Neuronal stem cell (in vitro differentiated cells): ENCODE data around the gene TTLL4.
A peak's percentile ranks its signal among the peaks of the same experiment; 100 is the strongest.
"Not testable (repeated sequence)": the region's sequence is repeated elsewhere in the genome, so short reads cannot be mapped to it uniquely, and the experiment has no call there.

Experiments used
- DNase-seq: peaks from one replicate; pipeline ENCODE4 v3.0.0-alpha.2; 2013; ENCODE audit warnings: low spot score
- H2AFZ ChIP-seq: one replicate; pipeline ENCODE4 v1.6.1; 2013; ENCODE audit warnings: mild to moderate bottlenecking, low read length, inconsistent platforms
- H2AK5ac ChIP-seq: 2 replicates; pipeline ENCODE4 v1.6.1; 2013; ENCODE audit warnings: low read depth, mild to moderate bottlenecking, inconsistent platforms, low read length, moderate library complexity, mixed read lengths
- H2BK120ac ChIP-seq: 2 replicates; pipeline ENCODE4 v1.6.1; 2013; ENCODE audit warnings: low read depth, mild to moderate bottlenecking, inconsistent platforms, low read length, moderate library complexity, mixed read lengths
- H2BK12ac ChIP-seq: one replicate; pipeline ENCODE4 v1.6.1; 2013; ENCODE audit warnings: low read length, inconsistent platforms
- H2BK15ac ChIP-seq: 2 replicates; pipeline ENCODE4 v1.6.1; 2013; ENCODE audit warnings: mild to moderate bottlenecking, low read length, inconsistent platforms, mixed read lengths
- H2BK5ac ChIP-seq: one replicate; pipeline ENCODE4 v1.6.1; 2013; ENCODE audit warnings: inconsistent platforms, mild to moderate bottlenecking, low read length, moderate library complexity
- H3K14ac ChIP-seq: one replicate; pipeline ENCODE4 v1.6.1; 2013; ENCODE audit warnings: low read length, inconsistent platforms
- H3K18ac ChIP-seq: 2 replicates; pipeline ENCODE4 v1.6.1; 2013; ENCODE audit warnings: low read length, inconsistent platforms
- H3K23ac ChIP-seq: 2 replicates; pipeline ENCODE4 v1.6.1; 2013; ENCODE audit warnings: low read depth, mild to moderate bottlenecking, mixed read lengths, low read length, inconsistent platforms; ENCODE audit not compliant: poor library complexity
- H3K27ac ChIP-seq: replicated peaks from 3 replicates; pipeline ENCODE4 v1.5.1; 2013; ENCODE audit warnings: low read length, inconsistent platforms
- H3K27me3 ChIP-seq, 3 experiments: 2 replicates each; pipeline ENCODE4 v1.6.1; 2013; ENCODE audit warnings: low read length in 3 of 3, mild to moderate bottlenecking in 2 of 3, inconsistent platforms in 1 of 3, low read depth in 1 of 3, mixed read lengths in 1 of 3, moderate library complexity in 1 of 3; ENCODE audit not compliant: control insufficient read depth in 3 of 3, insufficient read depth in 3 of 3
- H3K36me3 ChIP-seq, 2 donors: replicated peaks in 1 of 2; 2 replicates each; pipeline ENCODE4 v1.6.1; 2013; ENCODE audit warnings: low read length in 2 of 2; ENCODE audit not compliant: control insufficient read depth in 2 of 2, insufficient read depth in 2 of 2
- H3K4ac ChIP-seq: 2 replicates; pipeline ENCODE4 v1.6.1; 2013; ENCODE audit warnings: inconsistent platforms, mild to moderate bottlenecking, low read length, moderate library complexity
- H3K4me1 ChIP-seq, 2 donors: 1 replicate in 1 of 2; 2 replicates in 1 of 2; pipeline ENCODE4 v1.6.1; 2013; ENCODE audit warnings: low read length in 2 of 2, low read depth in 1 of 2; ENCODE audit not compliant: control insufficient read depth in 2 of 2, insufficient read depth in 1 of 2
- H3K4me2 ChIP-seq: one replicate; pipeline ENCODE4 v1.6.1; 2013; ENCODE audit warnings: mild to moderate bottlenecking, low read length, inconsistent platforms; ENCODE audit not compliant: insufficient read depth, poor library complexity, severe bottlenecking
- H3K4me3 ChIP-seq, 2 donors: 2 replicates each; pipeline ENCODE4 v1.5.1; 2013; ENCODE audit warnings: low read length in 2 of 2, mild to moderate bottlenecking in 2 of 2, inconsistent platforms in 1 of 2, moderate library complexity in 1 of 2
- H3K79me1 ChIP-seq: one replicate; pipeline ENCODE4 v1.6.1; 2013; ENCODE audit warnings: low read depth, mild to moderate bottlenecking, inconsistent platforms, low read length, moderate library complexity
- H3K9ac ChIP-seq: one replicate; pipeline ENCODE4 v1.6.1; 2013; ENCODE audit warnings: mild to moderate bottlenecking, low read depth, low read length, inconsistent platforms; ENCODE audit not compliant: poor library complexity
- H3K9me3 ChIP-seq, 2 donors: replicated peaks in 1 of 2; 2 replicates each; pipeline versions ENCODE3 to v1.6.1; 2013; ENCODE audit warnings: low read length in 2 of 2, mild to moderate bottlenecking in 2 of 2, inconsistent platforms in 1 of 2, low read depth in 1 of 2, mixed read lengths in 1 of 2, moderate library complexity in 1 of 2; ENCODE audit not compliant: control insufficient read depth in 2 of 2, insufficient read depth in 1 of 2
- H4K8ac ChIP-seq: one replicate; pipeline ENCODE4 v1.6.1; 2013; ENCODE audit warnings: low read depth, mild to moderate bottlenecking, inconsistent platforms, low read length, moderate library complexity
- H4K91ac ChIP-seq: one replicate; pipeline ENCODE4 v1.6.1; 2013; ENCODE audit warnings: low read length, low read depth, mild to moderate bottlenecking, inconsistent platforms; ENCODE audit not compliant: poor library complexity
- WGBS, 2 donors: extraction: QIAGEN DNeasy Blood & Tissue Kit; methylation state at CpG; one replicate each; pipeline ENCODE4 v1.1.7; 2013; ENCODE audit warnings: missing lambda C conversion rate in 2 of 2, mixed read lengths in 1 of 2; ENCODE audit not compliant: insufficient read length in 2 of 2, insufficient replicate concordance in 1 of 2; ENCODE audit errors: extremely low coverage in 2 of 2; 5-methylcytosine and 5-hydroxymethylcytosine counted together

Gene TTLL4

DNA sequence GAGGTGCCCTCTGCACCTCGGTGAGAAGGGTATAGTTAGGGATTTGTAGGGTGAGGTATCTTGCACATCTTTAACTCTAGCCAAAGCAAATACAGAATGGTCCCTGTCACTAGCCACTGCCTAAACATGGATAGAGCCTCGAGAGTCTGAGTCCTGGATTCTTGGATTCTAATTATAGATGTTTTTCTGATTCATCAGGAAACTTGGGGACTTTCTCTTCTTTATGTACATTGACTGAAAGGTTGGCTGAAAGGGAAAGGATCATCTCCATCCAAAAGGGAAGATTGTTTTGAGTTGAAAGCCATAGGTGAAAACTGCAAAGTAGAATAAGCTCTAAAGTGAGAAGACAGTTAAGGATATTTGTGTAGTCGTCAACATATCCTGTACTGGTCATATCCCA is 30.6 kb upstream of the TTLL4 start:
- Histone ChIP-seq H3K27me3 (no peaks in the 10 kb centered on the region), H2BK120ac (no peak overlapping the region), H3K9me3 (no peaks in the 10 kb centered on the region), H3K4me3 (no peak overlapping the region), H3K4ac (no peak overlapping the region), H3K27ac (no peak overlapping the region), H3K18ac (no peak overlapping the region), H3K36me3 (peaks cover 13 to 74% of the 10 kb centered on the region in 2 donors), H3K79me1 (no peaks in the 10 kb centered on the region), H2BK15ac (no peak overlapping the region), H3K4me2 (no peak overlapping the region), H3K4me1 (no peaks in the 10 kb centered on the region), H3K23ac (no peak overlapping the region), H3K9ac (no peak overlapping the region), H4K8ac (no peak overlapping the region), H4K91ac (no peak overlapping the region), H2AK5ac (no peak overlapping the region), H2AFZ (no peak overlapping the region), H3K14ac (no peak overlapping the region), H2BK12ac (no peak overlapping the region), H2BK5ac (no peak overlapping the region)
- WGBS, 2 donors, result no CpG with 5 or more reads among the region's 3 CpGs
- no peak for DNase-seq

DNA sequence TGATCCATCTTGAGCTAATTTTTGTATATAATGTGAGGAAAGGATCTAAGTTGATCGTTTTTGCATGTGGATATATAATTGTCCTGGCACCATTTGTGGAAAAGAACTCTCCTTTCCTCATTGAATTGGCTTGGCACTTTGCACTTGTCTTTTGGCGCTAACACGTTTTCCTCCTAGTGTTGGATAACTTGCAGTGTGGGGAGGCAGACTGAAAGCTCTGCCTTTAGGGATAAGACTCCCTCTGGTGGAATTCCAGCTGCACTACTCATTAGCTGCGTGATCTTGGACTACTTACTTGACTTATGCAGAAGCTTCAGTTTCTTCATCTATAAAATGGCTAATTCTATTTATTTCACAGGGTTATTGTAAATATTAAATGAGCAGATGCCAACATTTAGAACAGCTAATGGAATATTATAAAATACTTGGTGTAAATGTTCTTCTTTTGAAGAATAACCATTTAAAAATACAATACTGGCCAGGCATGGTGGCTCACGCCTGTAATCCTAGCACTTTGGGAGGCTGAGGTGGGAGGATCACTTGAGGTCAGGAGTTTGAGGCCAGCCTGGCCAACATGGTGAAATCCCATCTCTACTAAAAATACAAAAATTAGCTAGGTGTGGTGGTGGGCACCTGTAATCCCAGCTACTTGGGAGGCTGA is 23.1 kb upstream of the TTLL4 start:
- not testable (repeated sequence) for H3K4me3 ChIP-seq, H3K4ac ChIP-seq, H2BK12ac ChIP-seq, H3K9ac ChIP-seq, H3K9me3 ChIP-seq, H2AFZ ChIP-seq, H3K4me1 ChIP-seq, H2AK5ac ChIP-seq, H2BK120ac ChIP-seq, H3K4me2 ChIP-seq, H3K79me1 ChIP-seq, H3K14ac ChIP-seq, H4K8ac ChIP-seq, H2BK5ac ChIP-seq, H4K91ac ChIP-seq, H2BK15ac ChIP-seq, H3K27ac ChIP-seq, H3K18ac ChIP-seq, H3K23ac ChIP-seq, H3K27me3 ChIP-seq
- no CpG with 5 or more reads among the region's 5 CpGs for WGBS, 2 donors
- H3K36me3 ChIP-seq, result peaks cover 17 to 73% of the 10 kb centered on the region in 2 donors
- peak; percentile 32 for DNase-seq

DNA sequence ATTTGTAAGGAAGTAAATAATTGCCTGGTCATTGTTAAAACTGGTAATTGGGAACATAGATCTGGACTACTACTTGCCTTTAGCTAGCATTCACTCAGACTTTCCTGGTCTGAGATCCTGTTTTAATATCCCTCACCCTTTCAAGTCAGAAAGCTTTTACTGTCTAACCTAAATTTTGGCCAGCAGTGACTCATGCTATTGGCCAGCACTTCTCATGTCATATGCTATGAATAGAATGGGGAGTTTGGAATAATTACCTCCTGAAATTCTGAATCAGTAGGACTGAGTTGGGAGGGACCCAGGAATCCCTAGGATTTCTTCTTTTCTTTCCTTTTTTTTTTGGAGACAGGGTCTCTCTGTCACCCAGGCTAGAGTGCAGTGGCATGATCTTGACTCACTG is 19.4 kb upstream of the TTLL4 start:
- Histone ChIP-seq H3K4ac (no peak overlapping the region), H2BK12ac (no peak overlapping the region), H3K18ac (no peak overlapping the region), H3K27me3 (no peaks in the 10 kb centered on the region), H2AK5ac (no peak overlapping the region), H3K36me3 (peaks cover 19 to 70% of the 10 kb centered on the region in 2 donors), H2BK120ac (no peak overlapping the region), H3K4me1 (peaks cover 10 to 16% of the 10 kb centered on the region in 2 donors), H4K8ac (no peak overlapping the region), H3K9me3 (no peaks in the 10 kb centered on the region), H3K4me2 (no peak overlapping the region), H2BK5ac (no peak overlapping the region), H2AFZ (no peak overlapping the region), H2BK15ac (no peak overlapping the region), H3K79me1 (no peaks in the 10 kb centered on the region), H3K9ac (no peak overlapping the region), H3K14ac (no peak overlapping the region), H3K27ac (no peak overlapping the region), H4K91ac (no peak overlapping the region), H3K4me3 (no peak overlapping the region), H3K23ac (no peak overlapping the region)
- DNase-seq, result no peak

DNA sequence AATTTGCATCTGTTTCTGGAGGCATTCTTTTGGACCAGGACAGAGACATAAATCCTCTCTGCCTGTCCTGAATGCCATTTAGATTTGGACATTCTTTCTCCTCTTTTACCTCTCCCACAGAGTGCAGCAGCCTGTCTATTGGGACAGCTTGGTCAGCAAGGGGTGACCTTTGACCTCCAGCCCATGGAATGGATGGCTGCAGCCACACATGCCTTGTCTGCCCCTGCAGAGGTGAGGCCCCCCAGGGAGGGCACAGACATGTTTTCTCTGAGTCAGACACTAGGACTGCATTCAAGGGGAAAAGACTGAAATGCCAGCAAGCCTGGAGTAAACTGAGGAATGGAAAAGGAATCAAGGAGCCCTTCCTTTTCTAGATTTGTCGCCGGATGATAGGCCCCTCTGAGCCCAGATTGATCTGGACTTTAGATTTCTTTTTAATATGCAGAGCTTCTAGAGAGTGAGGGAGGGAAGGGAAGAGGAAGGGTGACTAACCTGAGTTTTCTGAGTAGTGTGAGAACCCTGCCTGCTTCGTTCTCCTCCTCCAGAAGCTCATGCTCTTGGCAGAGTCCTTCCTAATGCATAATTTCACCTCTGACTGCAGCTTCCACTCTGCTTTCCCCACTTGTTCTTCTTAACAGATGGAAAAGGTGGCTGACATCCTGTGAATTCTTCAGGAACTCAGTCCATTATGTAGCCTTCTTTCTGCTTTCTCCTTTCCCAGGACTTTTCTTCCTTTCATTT is 16.1 kb upstream of the TTLL4 start:
- WGBS, 2 donors, result no CpG with 5 or more reads among the region's 3 CpGs
- Histone ChIP-seq H2AFZ (no peak overlapping the region), H3K4me2 (peak overlapping the region; percentile 44), H3K9me3 (no peaks in the 10 kb centered on the region), H4K8ac (no peak overlapping the region), H3K36me3 (peaks cover 26 to 83% of the 10 kb centered on the region in 2 donors), H3K4me3 (no peak overlapping the region), H3K18ac (no peak overlapping the region), H3K23ac (no peak overlapping the region), H4K91ac (no peak overlapping the region), H3K27ac (peak overlapping the region; percentile 60), H3K79me1 (no peaks in the 10 kb centered on the region), H2BK15ac (no peak overlapping the region), H3K9ac (no peak overlapping the region), H3K4me1 (peaks cover 14 to 16% of the 10 kb centered on the region in 2 donors), H2BK5ac (no peak overlapping the region), H2BK12ac (no peak overlapping the region), H3K14ac (no peak overlapping the region), H3K27me3 (no peaks in the 10 kb centered on the region), H3K4ac (no peak overlapping the region), H2AK5ac (no peak overlapping the region), H2BK120ac (no peak overlapping the region)
- DNase-seq, result peak; percentile 72
